Measurements from ENCODE around the gene ACYP1. TPM values are rescaled to one million over a fixed set of nuclear protein-coding genes. Genes with fewer than 3 reads are reported as not detected.

Gene ACYP1
- total and polyA plus RNA-seq, 2 of the 13 experiments (the other 11 are each of a cell fraction or from before 2014, with no cell fraction given): 9.7 to 22.4 TPM

DNA sequence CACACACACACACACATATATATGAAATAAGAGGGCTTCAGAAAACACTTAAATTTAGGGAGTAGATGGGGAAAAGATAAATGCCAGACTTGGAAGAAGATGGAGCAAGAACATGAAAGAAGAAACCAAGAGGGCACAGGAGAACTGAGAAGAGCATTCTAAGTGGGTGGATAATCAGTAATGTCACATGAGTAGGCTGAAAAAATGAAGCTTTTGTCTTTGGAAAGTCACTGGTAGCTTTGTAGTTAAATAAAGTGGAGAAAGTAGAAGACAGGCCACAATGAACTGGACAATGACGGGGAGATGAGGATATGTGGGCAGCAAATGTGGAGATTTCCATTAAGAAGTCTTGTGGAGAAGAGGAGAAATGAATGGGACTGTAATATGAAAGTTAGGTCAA lies 3.4 kb upstream of the ACYP1 start:
- Histone ChIP-seq H3K4me2 (ENCODE audit: low read depth, low read length) (peak overlapping the region; percentile 98), H3K9ac (ENCODE audit: insufficient read depth, low read depth, low read length) (no peak overlapping the region), H4K20me1 (ENCODE audit: insufficient read depth, low read length) (no peaks in the 10 kb centered on the region), H3K4me1 (ENCODE audit: insufficient read depth, low read length) (peaks cover 56% of the 10 kb centered on the region), H3K9me3 (ENCODE audit: low read length) (no peaks in the 10 kb centered on the region), H3K27ac (ENCODE audit: extremely low read length, insufficient read depth, low read length) (peak overlapping the region; percentile 35), H3K27me3 (ENCODE audit: control insufficient read depth in 1 of 2, insufficient read depth in 2 of 2, low read length in 2 of 2) (no peaks in the 10 kb centered on the region; a peak in 1 of 5 replicates), H3K79me2 (ENCODE audit: insufficient read depth, low read length) (peaks cover 26% of the 10 kb centered on the region), H3K36me3 (replicated peaks in 1 of 2; ENCODE audit: control insufficient read depth in 1 of 2, insufficient read depth in 2 of 2, low read length in 2 of 2) (no peaks in the 10 kb centered on the region), H3K4me3 (replicated peaks in 1 of 3; ENCODE audit: insufficient read depth in 1 of 3, low read depth in 2 of 3, low read length in 3 of 3) (no peak overlapping the region), H2AFZ (ENCODE audit: low read length) (no peak overlapping the region)
- intact Hi-C loops (cut with micrococcal nuclease; ENCODE audit: unreplicated experiment): loop anchor here (10.0 kb wide), 1 partner anchor 62 kb away; the partner anchor contains the start of gene EIF2B2
- ChIA-PET POLR2A (no interaction called here), CTCF (ENCODE audit: low intra/inter-chr PET ratio, low total read pairs) (no interaction called here)
- TF ChIP-seq EED (CRISPR knock-in tag; IDR thresholded peaks at IDR 0.05) (no peak), ZNF343 (CRISPR knock-in tag; IDR thresholded peaks at IDR 0.05) (no peak), GZF1 (CRISPR knock-in tag; IDR thresholded peaks at IDR 0.05) (no peak), FOXC1 (CRISPR knock-in tag; IDR thresholded peaks at IDR 0.05; ENCODE audit: borderline replicate concordance) (no peak), KLF11 (CRISPR knock-in tag; IDR thresholded peaks at IDR 0.05) (no peak), PHF5A (CRISPR knock-in tag; IDR thresholded peaks at IDR 0.05; ENCODE audit: low read depth, unreplicated experiment) (no peak), AKAP8 (CRISPR knock-in tag; IDR thresholded peaks at IDR 0.05) (no peak)
- TF ChIP-seq, protein P1, sequence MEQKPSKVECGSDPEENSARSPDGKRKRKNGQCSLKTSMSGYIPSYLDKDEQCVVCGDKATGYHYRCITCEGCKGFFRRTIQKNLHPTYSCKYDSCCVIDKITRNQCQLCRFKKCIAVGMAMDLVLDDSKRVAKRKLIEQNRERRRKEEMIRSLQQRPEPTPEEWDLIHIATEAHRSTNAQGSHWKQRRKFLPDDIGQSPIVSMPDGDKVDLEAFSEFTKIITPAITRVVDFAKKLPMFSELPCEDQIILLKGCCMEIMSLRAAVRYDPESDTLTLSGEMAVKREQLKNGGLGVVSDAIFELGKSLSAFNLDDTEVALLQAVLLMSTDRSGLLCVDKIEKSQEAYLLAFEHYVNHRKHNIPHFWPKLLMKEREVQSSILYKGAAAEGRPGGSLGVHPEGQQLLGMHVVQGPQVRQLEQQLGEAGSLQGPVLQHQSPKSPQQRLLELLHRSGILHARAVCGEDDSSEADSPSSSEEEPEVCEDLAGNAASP (CRISPR knock-in tag; IDR thresholded peaks at IDR 0.05; ENCODE audit: borderline replicate concordance): no peak
- DNase-seq (ENCODE audit: low spot score) (no peak), FAIRE-seq (no peak), ATAC-seq (no peak)
- BruUV-seq (replicated peaks): no TSS peak
- in situ Hi-C loops (cut with HindIII; ENCODE audit: extremely low pct_ligation_motif_present, low pct_unique_long_range_greater_than_20kb): no loop called here
- 91% methylated on average over 1 of the region's 1 CpG for WGBS (ENCODE audit: low lambda C conversion rate)

DNA sequence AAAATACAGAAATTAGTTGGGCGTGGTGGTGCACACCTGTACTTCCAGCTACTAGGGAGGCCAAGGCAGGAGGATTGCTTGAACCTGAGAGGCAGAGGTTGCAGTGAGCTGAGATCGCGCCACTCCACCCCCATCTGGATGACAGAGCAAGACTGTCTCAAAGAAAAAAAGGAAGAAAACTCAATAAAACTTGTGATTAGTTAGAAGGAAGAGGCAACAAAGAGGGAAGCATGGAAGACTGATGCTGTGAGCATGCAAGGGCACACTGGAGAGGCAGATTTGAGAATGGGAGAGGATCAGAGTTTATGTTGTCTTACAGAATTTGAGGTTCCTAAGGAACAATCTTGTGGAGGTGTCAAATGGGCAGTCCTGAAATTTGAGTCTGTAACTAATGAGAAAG lies 2.9 kb upstream of the ACYP1 start:
- H4K20me1 ChIP-seq (ENCODE audit: insufficient read depth, low read length): no peaks in the 10 kb centered on the region
- CTCF ChIA-PET (ENCODE audit: low intra/inter-chr PET ratio, low total read pairs): no interaction called here
- FAIRE-seq: no peak
- TF ChIP-seq, protein P2, sequence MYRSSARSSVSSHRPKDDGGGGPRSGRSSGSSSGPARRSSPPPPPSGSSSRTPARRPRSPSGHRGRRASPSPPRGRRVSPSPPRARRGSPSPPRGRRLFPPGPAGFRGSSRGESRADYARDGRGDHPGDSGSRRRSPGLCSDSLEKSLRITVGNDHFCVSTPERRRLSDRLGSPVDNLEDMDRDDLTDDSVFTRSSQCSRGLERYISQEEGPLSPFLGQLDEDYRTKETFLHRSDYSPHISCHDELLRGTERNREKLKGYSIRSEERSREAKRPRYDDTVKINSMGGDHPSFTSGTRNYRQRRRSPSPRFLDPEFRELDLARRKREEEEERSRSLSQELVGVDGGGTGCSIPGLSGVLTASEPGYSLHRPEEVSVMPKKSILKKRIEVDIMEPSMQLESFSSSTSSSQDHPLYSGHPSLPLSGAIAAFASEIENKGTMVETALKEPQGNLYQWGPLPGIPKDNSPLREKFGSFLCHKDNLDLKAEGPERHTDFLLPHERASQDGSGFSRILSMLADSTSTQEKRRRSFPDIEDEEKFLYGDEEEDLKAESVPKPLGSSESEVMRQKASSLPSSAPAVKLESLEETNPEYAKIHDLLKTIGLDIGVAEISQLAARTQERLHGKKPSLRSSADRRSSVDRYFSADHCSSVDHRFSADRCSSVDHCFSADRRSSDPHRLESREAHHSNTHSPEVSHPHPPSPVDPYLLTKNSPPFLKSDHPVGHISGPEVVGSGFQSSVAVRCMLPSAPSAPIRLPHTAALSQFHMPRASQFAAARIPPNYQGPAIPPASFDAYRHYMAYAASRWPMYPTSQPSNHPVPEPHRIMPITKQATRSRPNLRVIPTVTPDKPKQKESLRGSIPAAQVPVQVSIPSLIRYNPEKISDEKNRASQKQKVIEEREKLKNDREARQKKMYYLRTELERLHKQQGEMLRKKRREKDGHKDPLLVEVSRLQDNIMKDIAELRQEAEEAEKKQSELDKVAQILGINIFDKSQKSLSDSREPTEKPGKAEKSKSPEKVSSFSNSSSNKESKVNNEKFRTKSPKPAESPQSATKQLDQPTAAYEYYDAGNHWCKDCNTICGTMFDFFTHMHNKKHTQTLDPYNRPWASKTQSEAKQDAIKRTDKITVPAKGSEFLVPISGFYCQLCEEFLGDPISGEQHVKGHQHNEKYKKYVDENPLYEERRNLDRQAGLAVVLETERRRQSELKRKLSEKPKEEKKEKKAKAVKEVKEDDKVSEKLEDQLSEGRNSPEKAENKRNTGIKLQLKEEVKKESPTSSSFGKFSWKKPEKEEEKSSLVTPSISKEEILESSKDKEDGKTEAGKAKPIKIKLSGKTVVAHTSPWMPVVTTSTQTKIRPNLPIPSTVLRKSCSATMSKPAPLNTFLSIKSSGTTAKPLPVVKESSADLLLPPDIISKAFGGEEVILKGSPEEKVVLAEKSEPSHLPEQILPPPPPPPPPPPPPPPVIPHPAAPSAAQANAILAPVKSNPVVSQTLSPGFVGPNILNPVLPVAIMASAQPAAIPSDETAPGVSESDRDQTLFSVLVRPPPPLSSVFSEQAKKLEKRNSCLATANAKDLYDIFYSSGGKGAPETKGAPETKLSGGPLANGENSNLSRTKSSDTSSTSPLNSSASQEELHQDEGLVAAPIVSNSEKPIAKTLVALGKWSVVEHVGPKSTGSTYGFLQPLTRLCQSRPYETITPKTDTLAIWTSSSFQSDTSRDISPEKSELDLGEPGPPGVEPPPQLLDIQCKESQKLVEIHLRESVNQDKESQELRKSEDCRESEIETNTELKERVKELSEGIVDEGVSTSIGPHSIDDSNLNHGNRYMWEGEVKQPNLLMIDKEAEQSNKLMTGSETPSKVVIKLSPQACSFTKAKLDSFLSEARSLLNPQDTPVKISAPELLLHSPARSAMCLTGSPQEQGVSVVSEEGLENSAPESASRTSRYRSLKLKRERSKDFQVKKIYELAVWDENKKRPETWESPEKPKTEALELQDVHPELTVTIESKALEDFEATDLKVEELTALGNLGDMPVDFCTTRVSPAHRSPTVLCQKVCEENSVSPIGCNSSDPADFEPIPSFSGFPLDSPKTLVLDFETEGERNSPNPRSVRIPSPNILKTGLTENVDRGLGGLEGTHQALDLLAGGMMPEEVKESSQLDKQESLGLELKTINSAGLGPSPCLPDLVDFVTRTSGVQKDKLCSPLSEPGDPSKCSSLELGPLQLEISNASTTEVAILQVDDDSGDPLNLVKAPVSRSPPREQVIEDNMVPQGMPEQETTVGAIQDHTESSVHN (CRISPR knock-in tag; IDR thresholded peaks at IDR 0.05): no peak
- peak; percentile 10; the same call in 1 of the 2 replicates for TF ChIP-seq ZNF460 (CRISPR knock-in tag; IDR thresholded peaks at IDR 0.05; ENCODE audit: borderline replicate concordance)

More for the DNA sequence above, 2.9 kb upstream of the ACYP1 start:
- ATAC-seq: no peak
- Histone ChIP-seq H3K4me1 (ENCODE audit: insufficient read depth, low read length) (peaks cover 54% of the 10 kb centered on the region), H3K36me3 (replicated peaks in 1 of 2; ENCODE audit: control insufficient read depth in 1 of 2, insufficient read depth in 2 of 2, low read length in 2 of 2) (no peaks in the 10 kb centered on the region), H3K4me3 (replicated peaks in 1 of 3; ENCODE audit: insufficient read depth in 1 of 3, low read depth in 2 of 3, low read length in 3 of 3) (no peak overlapping the region), H3K27me3 (ENCODE audit: control insufficient read depth in 1 of 2, insufficient read depth in 2 of 2, low read length in 2 of 2) (no peaks in the 10 kb centered on the region; a peak in 1 of 5 replicates), H2AFZ (ENCODE audit: low read length) (no peak overlapping the region), H3K9me3 (ENCODE audit: low read length) (no peaks in the 10 kb centered on the region), H3K4me2 (ENCODE audit: low read depth, low read length) (no peak overlapping the region), H3K79me2 (ENCODE audit: insufficient read depth, low read length) (peaks cover 26% of the 10 kb centered on the region), H3K27ac (ENCODE audit: extremely low read length, insufficient read depth, low read length) (no peak overlapping the region), H3K9ac (ENCODE audit: insufficient read depth, low read depth, low read length) (no peak overlapping the region)
- WGBS (ENCODE audit: low lambda C conversion rate): 100% methylated on average over 3 of the region's 3 CpGs
- DNase-seq (ENCODE audit: low spot score): no peak
- POLR2A ChIA-PET: interaction anchor here (1.4 kb wide), 1 partner anchor 112 kb away, joined by 3 read pairs; the partner anchor contains the start of gene PGF
- in situ Hi-C loops (cut with HindIII; ENCODE audit: extremely low pct_ligation_motif_present, low pct_unique_long_range_greater_than_20kb) (no loop called here), intact Hi-C loops (cut with micrococcal nuclease; ENCODE audit: unreplicated experiment) (loop anchor here (10.0 kb wide), 1 partner anchor 62 kb away; the partner anchor contains the start of gene EIF2B2)
- no TSS peak for BruUV-seq (replicated peaks)

Measured in HepG2 (cell line).